ENCODE measurements around the gene TOR1A.

TOR1A gene

DNA sequence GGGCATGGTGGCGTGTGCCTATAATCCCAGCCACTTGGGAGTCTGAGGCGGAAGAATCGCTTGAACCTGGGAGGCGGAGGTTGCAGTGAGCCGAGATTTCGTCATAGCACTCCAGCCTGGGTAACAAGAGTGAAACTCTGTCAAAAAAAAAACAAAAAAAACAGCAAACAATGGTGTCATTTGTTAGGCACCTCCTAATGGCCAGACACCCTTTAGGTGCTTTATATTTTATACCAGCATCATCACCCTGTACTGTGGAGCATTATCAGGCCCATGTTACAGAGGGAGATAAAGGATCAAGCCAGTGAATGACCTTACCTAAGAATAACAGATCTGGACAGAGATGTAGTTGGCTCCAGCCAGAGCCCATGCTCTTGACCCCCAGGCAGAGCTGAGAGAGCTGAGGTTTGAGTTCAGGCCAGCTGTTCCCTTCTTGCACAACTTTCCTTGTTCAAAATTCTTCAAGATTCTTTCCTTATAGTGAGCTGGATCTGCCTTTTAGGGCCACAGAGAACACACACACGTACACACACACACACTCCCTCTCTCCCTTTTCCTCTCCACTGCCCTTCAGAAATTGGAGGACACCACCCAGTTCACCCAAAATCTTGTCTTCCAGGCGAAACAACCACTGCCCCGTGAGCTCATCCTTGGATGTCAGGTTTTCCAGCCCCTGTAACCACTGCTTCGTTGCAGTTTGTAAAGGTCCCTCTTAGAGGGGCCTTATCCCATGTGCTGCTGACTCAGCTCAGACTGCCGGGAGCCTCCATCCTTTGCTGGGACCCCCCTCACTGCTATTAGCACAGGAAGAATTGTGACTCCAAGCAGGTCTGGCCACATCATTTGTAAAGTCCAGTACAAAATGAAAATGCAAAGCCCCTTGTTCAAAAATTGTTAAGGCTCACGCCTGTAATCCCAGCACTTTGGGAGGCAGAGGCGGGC is 60.7 kb downstream of the TOR1A start:
- no peak for DNase-seq (ENCODE audit: low read depth, low spot score)
- Histone ChIP-seq H3K9me3 (ENCODE audit: insufficient read depth, low read length) (no peaks in the 10 kb centered on the region), H3K4me3 (ENCODE audit: insufficient read length, low read depth) (no peak overlapping the region), H3K36me3 (ENCODE audit: insufficient read depth, insufficient read length, low read length) (no peaks in the 10 kb centered on the region), H3K27me3 (ENCODE audit: insufficient read depth, insufficient read length) (no peaks in the 10 kb centered on the region), H3K4me1 (ENCODE audit: insufficient read depth, insufficient read length) (peaks cover 13% of the 10 kb centered on the region), H3K9ac (ENCODE audit: insufficient read length, low read depth) (no peak overlapping the region)
- TF ChIP-seq ZNF274 (IDR thresholded peaks at IDR 0.05; ENCODE audit: low read depth, low read length) (no peak), YY1 (IDR thresholded peaks at IDR 0.05; ENCODE audit: insufficient read depth, insufficient read length) (no peak), SUZ12 (IDR thresholded peaks at IDR 0.05; ENCODE audit: extremely low read depth, insufficient read depth, insufficient read length) (no peak)

All from NT2/D1 (cell line).